GM20431 (cell line): ENCODE measurements around the gene SEPTIN2.
"Not testable (repeated sequence)": the region's sequence is repeated elsewhere in the genome, so short reads cannot be mapped to it uniquely, and the experiment has no call there.

Experiments used
- in situ Hi-C: fragments of 300-500 bp; cut with MseI, MboI; formaldehyde crosslinking; loops from one replicate; pipeline ENCODE4 v1.15.0; 2020; ENCODE audit warnings: low sequenced_read_pairs; ENCODE audit not compliant: unreplicated experiment

The SEPTIN2 gene

DNA sequence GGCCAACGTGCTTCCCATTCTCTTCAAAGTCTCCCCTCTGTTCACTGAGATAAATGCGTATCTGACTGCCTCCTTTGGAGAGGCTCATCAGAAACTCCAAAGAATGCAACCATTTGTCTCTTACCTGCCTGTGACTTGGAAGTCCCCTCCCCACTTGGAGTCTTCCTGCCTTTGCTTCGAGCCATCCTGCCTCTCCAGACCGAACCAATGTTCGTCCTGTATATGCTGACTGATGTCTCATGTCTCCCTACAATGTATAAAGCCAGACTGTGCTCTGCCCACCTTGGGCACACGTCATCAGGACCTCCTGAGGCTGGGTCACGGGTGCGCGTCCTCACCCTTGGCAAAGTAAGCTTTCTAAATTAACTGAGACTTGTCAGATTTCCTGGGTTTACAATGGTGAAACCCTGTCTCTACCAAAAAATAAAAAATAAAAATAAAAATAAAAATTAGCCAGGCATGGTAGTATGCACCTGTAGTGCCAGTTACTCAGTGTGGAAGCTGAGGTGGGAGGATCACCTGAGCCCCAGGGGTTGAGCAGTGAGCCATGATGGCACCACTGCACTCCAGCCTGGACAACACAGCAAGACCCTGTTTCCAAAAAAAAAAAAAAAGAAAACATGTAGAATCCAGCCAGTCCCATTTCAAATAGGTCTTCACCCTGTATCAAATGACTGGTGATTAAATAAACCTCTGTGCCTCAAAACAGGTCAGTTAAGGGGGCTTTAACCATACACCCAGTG, 29.2 kb upstream of the SEPTIN2 start:
- in situ Hi-C loops = no loop called here

DNA sequence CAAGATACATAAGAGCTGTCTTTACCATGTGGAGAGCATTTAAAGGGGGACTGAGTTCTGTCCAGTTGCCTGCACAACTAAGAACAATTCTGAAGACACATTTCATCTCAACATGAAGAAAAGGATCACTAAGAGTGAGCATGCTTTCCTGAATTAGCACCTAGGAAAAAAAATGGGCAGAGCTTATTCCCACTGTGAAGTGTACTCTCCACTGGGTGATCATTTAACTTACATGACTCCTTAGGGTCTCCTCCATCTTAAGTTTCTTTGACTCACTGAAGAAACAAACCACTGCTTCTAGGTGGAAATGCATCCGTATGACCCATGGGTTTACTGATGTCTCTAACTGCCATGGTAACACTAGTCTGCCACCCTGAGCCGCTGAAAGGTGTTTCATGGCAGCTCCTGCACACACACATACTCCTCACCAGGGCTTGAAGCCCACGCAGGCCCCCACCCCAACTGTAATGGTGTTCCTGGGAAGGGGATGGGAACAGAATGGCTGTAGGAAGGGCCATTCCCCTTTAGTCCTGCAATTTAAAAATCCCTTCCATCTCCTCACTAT, 27.3 kb upstream of the SEPTIN2 start:
- in situ Hi-C loops = no loop called here

DNA sequence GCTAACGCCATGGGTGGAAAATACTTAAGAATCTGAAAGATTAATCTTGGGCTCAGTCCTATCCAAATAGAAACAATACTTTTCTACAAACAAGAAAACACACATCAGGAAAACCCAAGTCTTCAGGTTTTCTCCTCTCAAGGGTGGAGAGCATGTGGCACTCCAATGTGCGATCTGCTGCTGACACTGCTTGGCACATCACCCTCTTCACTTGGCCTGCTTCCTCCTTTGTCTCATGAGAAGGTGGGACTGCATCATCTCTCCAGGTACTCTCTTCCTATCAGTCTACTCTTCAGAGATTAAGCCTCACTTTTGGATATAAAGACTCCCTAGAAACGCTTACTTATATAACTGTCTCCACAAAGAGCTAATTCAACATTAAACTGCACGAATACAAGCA, 26.7 kb upstream of the SEPTIN2 start:
- in situ Hi-C loops = no loop called here

DNA sequence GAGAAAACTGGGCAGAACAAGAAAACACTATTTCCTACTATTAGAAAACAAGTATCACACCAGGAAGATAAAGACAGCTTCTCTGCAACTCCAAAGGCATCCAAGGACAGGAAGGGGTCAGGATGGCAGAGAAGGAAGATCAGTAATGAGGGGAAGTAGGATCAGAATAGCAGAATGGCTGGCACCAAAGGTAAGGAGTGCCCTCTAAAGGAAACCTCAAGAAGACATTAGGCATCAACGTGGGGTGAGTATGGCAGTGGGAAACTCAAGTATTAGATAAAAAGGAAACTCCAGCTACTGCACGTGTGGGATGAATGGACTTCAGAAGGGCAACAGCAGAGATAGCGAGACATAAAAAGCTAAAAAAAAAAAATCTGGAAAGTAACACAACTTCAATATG, 26.1 kb upstream of the SEPTIN2 start:
- in situ Hi-C loops = no loop called here

DNA sequence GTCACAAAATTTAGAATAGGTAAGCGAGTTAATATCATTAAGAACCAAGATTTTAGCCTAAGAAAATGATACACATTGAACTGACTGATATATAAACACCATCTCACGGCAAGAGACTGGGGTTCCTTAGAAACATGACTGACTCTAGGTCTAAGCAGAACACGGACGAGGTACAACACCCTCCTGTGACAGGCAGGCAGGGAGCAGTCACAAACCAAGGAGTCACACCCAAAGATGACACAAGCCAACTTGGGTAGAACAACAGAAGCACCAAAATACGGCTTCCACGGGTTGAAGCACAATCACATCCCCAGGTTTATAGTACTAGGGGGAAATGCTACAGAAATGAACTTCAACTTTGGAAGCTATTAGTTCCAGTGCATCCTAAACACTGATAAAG, 24.6 kb upstream of the SEPTIN2 start:
- in situ Hi-C loops = no loop called here

DNA sequence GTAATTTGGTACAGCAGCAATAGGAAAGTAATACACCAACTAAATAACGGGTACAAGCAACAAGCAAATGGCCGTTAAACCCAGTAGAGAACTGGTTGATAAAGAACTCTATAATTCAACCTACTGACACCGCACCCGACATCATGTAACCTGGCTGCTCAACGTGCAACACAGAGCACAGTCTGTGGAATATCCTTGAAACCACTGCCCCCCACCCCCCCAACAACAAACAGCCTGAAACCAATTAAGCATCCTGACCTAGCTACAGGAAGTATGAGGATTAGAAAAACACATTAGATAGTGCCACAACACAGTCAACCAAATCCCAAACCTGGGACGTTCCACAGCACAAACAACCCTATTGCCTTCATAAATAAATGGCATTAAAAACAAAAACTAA, 23.7 kb upstream of the SEPTIN2 start:
- in situ Hi-C loops = no loop called here

DNA sequence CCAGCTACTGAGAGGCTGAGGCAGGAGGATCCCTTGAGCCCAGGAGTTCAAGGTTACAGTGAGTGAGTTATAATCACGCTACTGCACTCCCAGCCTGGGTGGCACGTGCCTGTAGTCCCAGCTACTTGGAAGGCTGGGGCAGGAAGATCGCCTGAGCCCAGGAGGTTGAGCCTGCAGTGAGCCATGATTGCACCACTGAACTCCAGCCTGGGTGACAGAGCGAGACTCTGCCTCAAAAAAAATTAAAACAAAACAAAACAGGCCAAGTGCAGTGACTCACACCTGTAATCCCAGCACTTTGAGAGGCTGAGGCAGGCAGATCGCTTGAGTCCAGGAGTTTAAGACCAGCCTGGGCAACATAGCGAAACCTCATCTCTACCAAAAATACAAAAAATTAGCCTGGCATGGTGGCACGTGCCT, 22.3 kb upstream of the SEPTIN2 start:
- in situ Hi-C loops = not testable (repeated sequence)

DNA sequence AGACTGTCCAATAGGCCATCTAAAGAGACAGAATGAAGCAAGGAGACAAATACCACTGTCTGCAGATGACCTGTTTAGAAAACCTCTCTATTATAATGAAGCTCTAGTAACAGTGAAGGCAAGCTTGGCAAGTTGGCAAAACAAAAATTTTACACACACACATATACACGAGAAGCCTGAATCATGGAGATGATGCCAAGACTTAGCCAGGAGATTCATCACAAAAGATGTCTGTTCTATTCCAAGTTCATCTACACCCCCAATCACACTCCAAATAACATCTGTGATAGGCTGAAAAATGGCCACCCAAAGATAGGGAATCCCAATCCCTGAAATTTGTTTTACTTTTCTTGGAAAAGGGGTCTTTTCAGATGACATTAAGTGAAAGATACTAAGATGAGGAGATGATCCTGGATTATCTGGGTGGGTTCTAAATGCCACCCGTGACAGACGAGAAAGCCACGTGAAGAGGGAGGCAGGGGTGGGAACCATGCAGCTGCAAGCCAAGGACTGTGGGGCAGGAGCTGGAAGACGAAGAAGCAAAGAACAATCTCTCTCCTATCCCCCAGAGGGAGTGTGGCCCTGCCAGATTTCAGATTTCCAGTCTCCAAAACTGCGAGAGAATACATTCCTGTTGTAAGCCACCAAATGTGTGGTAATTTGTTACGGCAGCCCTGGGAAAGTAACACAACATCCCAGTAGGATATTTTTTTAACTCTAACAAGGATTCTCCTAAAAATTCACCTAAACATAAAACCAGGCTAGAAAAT, 20.2 kb upstream of the SEPTIN2 start:
- in situ Hi-C loops = no loop called here

DNA sequence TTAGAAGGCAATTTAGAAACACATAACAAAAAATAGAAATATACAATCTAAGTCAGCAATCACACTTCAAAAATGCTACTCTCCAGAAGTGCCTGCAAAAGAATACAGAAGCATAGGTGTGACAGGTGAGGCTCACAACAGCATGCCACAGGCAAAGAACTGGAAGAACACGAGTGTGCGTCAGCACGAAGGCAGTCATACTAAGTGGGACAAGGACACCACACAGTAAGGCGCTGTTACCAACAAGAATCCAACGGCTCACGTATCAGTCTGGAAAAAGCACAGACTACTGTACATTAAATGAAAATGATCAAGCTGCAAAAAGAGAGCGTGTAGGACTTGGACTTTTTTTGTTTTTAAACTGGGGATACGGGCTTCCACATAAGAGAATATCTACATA, 19.0 kb upstream of the SEPTIN2 start:
- in situ Hi-C loops = no loop called here

DNA sequence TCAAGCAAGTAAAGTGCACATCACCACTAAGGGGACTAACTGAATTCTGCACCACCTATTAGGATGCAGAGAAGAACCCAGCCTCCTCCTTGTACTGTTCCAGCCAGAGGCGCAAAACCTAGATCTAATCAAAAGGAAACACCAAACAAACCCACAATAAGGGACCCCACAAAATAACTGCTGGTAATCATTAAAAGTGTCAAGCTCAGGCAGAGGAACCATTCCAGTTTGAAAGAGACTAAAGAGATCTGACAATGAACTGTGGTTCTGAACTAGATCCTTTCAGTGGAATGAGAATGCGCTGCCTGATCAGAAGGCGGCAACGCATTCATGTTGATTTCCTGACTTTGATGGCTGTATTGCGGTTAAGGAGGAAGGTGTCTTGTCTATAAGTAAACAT, 17.1 kb upstream of the SEPTIN2 start:
- in situ Hi-C loops = no loop called here

DNA sequence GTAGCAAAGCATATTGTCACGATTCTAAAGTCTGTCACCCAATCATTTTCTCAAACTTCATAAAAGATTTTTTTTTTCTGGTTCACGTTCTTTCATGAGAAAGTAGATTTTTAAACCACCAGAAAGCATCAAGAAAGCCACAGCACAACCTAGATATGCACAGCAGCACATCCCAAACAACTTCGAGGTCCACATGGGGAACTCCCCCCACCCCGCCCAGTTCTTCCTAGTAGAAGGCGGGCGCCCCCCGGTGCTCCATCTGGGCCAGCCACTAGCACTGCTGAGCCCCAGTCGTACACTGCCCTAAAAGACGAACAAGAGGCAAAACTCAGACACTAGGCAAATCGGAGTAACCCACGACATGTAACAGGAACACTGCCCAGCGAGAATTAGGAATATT, 15.7 kb upstream of the SEPTIN2 start:
- in situ Hi-C loops = no loop called here

DNA sequence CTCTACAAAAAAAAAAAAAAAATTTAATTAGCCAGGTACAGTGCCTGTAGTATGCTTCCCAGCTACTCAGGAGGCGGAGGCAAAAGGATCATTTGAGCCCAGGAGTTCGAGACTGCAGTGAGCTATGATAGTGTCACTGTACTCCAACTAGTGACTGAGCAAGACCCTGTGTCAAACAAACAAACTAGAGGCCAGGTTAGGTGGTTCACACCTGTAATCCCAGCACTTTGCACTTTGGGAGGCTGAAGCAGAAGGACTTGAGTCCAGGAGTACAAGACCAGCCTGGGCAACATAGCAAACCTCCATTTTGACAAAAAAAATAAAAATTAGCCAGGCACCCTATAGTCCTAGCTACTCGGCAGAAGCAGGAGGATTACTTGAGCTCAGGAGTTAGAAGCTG, 13.6 kb upstream of the SEPTIN2 start:
- in situ Hi-C loops = no loop called here

DNA sequence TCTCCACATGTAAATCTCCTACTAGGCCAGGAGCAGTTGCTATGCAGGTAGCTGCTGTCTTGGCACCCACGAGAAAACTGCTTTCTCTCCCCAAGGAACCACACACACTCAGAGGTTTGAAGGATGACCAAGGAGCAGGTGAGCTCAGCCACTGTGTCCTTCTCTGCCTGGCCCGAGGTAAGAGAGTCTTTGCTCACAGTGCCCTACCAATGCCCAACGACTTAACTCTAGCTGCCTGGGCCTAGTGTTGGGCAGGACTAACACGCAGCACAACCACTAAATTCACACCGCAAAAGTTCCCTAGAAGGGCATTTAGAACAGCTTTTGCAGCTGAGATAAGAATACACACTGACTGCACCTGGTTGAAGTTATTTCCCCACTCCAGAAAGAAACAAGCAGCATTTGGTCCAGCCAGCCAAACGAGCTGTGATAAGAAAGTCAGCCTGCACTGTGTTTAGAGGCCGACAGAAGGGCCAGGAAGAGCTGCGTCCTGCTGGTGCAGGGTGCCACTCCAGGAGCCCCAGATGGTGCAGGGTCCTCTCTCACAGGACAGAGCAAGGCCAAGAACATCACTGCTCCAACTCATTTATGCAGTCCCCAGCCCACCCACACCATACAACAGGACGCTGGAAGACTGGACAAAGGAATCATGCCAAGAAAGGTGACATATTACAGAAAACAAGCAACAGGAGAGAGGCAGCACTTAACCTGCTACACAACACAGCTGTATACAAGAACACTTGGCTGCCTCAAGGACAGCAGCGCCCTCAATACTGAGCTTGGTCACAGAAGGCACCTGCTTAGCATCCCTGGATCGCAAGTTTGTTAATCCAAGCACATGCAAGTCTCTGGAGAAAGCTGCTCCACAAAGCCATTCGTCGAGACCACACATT, 12.7 kb upstream of the SEPTIN2 start:
- in situ Hi-C loops = no loop called here

DNA sequence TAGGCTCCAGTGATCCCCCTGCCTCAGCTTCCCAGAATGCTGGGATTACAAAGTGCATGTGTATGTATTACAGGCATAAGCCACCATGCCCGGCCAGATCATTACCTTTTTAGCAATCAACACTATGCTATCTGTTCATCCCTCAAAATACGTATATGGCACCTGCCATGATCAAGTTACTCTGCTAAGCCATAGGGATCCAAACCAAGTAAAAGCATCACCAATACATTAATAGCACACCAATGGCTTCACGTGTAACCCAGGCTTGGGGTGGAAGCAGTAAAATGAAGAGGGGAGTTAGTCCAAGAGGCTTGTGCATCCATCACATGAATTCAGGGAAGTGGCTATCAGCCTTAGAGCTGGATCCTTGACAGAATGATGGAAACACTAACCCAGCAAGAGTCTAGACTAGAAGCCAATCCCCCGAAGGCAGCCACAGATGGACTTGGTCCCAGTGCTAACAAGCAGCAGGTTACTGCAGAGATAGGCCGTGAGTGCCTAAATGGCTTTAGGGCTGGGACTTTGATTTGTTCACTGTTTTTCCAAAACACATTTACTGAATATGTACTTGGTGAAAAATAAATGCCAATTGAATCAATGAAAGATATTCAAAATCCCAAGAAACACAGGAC, 11.6 kb upstream of the SEPTIN2 start:
- in situ Hi-C loops = no loop called here

DNA sequence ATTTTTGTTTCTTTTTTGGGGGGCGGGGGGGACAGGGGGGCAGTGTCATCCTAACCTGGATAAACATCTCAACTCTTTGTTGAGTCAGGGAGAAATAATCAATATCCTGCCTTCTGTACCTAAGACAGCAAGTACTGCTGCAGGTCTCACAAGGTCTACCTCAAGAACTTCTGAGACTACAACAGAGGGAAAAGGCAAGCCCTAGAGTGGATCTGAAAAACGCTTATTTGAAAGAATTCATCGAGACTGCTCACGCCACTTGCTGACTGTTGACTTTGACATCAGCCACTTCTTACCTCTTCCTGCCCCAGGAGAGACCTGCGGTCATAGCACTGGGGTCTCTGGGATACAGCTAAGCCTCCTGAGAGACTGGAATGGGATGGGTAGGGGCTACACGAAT, 8.7 kb upstream of the SEPTIN2 start:
- in situ Hi-C loops = no loop called here

DNA sequence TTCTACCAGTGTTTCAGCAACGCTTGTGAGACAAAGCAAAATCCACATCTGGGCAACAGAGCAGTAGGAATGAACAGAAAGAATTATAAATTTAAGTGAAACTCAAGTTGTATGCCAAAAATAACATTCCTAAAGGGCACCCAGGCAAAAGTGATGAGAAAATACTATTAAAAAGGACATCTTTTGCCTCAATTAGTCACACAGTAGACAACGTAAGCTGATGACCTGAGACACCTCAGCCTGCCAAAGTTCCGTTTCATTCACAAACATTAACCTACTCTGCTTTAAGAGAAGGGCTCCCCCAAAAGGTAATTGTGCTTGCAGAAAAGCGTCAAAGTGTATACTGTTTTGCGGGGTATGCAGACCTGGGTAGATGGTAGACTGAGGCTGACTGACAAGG, 7.5 kb upstream of the SEPTIN2 start:
- in situ Hi-C loops = no loop called here

DNA sequence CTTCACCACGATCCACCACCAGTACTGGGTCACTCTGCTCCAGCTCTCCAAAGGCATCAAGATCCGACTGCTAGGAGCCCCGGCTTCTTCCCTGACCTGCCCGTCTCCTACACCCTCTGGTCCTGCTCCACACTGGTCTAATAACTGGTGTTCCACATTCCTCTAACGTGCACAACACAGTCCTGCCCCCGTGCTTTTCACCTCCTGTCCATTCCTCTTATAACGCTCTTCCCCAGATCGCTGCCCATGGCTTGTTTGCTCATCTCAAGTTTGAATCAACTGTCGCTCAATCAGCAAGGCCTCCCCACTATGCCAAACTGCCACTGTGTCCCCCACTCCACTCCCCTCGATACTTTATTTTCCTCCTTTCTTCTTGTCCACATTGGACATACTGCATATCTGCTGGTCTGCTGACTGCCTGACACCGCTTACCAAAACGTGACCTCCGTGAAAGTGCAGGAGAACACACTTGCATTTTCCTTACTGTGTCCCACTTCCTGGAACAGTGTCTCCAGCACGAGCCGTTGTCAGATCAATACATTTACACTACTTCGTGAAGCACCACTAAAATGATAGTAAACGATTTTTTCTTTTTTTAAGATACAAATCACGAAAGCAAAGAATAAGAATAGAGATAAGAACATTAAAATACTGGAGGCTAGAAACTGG, 6.8 kb upstream of the SEPTIN2 start:
- in situ Hi-C loops = no loop called here

DNA sequence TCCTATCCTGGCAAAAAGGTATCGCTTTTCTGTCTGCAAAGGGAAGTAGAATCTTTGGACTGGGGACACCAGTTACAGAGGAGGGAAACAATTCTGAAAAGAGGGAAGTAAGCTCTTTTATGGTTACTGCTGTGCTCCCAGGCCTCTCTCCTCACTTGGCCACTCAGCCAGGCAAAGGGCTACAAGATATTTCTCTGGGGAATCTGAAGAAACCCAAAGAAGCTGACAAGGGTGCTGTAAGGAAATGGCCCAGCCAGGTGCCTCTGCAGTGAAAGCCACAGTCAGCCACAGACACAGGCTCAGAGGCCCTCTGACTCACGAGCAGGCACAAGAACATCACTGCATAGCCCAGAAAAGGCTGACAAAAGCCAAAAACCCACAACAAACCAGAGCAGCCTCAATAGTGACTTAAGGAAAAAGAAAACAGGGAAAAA, 6.0 kb upstream of the SEPTIN2 start:
- in situ Hi-C loops = no loop called here

DNA sequence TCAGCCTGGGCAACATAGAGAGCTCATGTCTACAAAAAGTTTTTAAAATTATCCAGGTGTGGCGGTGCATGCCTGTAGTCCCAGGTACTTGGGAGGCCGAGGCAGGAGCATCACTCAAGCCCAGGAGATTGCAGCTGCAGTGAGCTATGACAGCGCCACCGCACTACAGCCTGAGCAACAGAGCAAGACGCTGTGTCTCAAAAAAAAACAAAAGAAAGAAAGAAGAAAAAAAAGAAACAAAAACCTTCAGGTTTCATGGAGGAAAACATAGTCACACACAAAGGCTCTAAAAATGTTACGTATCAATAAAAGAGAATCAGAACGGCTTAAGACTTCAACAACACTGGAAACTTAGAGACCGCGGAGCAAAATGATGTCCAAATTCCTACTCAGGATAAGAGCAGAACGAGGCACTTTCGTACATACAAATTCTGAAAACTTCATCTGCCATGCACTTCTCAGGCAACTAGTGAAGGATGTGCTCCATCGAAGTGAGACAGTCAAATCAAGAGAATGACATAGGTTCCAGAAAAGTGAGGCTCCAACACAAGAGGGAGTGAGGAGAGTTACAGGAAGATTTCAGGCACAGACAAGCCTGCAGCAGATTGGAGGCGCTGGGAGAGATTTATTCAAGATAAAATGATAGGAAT, 4.7 kb upstream of the SEPTIN2 start:
- in situ Hi-C loops = no loop called here
